RKO (cell line): ENCODE results near the gene ARSB.

Source experiments
- DNase-seq: peaks from one replicate; pipeline ENCODE4 v3.0.0-alpha.2; 2016; ENCODE audit warnings: low spot score

The ARSB gene

GRCh38 chr5:78985116-78985724 lies at the start of gene ARSB:
Gene ARSB (minus strand): TSS chr5:78985310. CDS start chr5:78985248, 62 bp downstream.
- no peak for DNase-seq

DNA sequence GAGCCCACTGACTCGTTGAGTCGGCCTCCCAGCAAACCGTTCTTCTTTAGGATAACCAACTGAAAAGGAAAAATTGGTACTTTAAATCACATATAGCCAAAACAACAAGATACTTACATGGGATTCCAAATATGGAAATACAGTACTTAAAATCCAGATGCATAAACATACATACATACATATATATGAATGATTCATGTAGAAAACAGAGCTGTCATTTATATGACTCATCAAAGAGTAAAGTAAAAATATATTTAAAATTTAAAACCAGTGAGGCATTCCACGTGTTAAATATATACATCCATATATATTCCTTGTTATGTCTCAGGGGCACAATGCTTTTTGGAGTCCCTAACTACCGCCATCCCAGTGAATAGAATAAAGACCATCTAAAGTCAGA lies 47.7 kb upstream of the ARSB start:
- no peak for DNase-seq

DNA sequence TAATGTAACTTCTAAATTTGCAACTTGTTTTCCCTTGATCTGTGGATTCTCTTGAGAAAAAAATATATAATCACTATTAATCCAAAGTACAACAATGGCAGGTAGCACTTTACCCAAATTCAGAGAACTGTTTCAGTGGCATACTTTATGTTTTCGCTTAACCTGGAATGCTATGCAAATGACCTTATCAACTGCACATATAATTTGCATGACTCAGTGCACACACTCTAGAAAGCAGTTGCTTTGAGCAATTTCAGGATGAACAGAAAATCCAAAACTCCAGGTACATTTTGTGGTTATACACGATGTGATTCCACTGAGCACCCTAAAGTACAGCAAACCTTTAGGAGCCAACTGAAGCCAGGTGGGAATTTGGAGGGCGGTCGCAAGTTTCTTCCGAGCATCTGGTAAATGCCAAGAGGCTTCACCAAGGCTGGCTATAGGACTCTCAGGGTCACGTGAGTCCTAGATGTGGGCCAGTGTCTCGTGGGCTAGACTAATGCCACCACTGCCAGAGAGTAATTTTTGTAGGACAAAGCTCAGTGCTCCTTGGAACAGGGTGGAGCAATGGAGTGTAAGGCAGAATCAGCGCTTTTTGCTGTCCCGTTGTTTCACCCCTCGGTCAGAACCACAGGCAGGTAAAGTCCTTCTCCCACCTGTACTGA lies 47.1 kb upstream of the ARSB start:
- no peak for DNase-seq

DNA sequence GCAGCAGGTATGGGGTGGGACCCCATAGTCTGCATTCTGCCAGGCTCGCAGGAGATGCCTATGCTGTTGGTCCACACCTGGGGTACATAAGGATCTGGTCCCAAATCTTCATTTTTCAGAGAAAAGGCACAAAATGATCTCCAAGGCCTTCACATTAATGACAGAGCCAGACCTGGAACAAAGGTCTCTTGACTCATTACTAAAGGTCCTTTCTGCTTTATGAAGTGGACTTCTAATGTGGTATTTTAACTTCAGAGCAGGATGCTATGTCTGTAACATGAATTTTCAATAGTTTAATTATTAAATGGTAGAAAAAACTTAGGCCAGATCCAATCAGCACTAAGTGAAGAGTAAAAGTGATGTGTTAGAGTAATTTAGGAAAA lies 46.4 kb upstream of the ARSB start:
- no peak for DNase-seq

DNA sequence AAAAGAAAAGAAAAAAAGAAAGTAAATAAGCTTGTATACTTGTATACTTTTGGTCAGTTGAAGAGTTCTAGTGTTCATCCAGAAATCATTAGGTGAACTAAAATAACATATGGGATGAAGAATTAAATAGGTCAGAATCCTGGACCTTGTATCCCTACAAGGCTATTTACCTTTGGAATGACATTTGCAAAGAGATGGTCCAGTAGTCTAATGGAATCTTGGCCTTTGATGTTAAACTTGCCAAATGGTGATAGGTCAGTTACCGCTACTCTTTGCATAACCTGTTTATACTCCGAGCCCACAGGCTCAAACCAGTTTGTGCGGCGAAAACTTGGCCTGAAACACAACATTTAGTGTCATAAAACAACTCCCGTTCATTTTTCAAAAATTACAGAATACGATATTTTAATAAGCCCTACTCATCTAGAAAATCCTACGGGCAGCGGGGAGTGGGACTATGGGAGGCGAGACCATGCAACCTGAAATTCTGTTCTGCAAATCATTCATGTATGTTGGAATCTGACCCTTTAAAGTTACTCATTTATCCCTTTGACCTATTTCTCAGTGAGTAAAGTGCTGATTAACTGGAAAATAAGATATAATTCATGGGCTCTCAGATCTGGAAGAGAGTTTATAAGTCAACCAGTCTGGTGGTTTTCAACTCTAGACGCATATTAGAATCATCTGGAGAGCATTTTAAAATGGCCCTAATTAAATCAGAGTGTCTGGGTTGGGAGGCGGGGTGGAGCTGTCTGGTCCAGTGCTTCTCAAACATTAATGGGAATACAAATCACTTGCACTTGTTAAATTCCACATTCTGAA lies 45.8 kb upstream of the ARSB start:
- no peak for DNase-seq

- peak; percentile 65 for DNase-seq
Measured at GRCh38 chr5:79025054-79025472, 40.0 kb upstream of the ARSB start.

DNA sequence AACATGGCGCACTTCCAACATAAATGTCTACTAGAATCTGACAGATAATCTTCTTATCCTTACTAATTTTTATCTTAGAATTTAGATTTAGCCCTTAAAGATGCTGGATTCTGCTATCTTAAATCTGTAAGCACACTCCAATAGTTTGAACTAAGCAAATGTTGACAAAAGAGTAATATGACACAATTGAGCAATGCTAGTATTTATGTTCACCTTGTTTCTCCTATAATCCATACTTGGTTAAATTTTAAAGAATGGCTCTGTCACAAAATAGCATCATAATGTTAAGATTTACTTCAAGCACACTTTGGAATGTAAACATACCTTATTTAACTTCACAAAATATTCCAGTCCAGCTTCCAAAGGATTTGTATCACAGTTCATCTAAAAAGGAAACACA lies 38.8 kb upstream of the ARSB start:
- no peak for DNase-seq

DNA sequence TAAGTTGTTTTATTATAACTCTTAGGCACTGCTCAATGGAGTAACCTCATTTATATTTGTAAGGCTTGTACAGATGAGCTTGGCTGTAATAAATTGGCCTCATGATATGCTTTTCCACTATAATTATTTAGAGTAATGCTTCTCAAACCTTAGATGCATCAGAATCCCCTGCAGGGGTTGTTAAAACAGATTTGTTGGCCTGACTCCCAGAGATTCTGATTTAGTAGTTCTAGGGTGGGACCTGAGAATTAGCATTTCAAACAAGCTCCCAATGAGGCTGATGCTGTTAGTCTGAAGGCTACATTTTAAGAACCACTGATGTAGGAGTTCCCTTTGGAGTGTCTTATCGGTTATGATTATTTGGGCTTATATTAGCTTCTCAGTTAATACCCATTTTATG lies 38.2 kb upstream of the ARSB start:
- no peak for DNase-seq

- no peak for DNase-seq
Measured at GRCh38 chr5:79022771-79023170, 37.7 kb upstream of the ARSB start.

DNA sequence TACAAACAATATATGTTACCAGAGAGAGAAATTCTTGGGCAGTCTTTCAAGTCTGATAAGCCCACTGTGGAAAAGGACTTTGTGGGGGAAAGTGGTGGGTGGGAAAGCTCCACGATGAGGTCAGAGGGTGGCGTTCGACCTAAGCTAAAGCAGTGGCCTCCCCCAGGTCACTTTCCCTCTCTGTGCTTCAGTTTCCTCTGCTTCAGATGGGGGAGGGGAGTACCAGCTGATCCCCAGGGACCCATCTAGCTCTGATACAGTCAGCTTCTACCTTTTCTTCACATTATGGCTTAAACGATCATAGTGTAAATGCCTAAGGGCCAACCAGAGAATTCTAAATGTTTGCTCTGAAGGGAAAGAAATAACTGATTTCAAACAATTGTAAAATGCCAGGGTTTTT lies 36.6 kb upstream of the ARSB start:
- no peak for DNase-seq

- peak; percentile 52 for DNase-seq
Measured at GRCh38 chr5:79020861-79021561, 35.9 kb upstream of the ARSB start.

DNA sequence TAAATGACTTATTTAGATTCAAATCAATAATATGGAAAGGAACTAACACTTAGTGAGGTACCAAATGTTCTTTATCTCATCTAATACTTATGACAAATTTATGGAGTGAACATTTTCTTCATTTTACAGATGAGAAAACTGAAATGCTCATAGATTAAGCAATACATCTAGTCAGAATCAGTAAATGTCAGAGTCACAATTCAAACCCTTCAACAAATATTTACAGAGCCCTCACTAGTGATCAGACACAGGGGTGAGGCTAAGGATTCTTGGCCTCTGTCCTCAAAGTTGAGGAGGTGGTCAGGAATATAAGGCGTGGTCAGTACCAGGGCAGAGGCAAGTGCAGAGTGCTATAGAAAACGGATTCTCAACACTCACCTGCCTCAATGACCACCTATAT lies 29.5 kb upstream of the ARSB start:
- no peak for DNase-seq

DNA sequence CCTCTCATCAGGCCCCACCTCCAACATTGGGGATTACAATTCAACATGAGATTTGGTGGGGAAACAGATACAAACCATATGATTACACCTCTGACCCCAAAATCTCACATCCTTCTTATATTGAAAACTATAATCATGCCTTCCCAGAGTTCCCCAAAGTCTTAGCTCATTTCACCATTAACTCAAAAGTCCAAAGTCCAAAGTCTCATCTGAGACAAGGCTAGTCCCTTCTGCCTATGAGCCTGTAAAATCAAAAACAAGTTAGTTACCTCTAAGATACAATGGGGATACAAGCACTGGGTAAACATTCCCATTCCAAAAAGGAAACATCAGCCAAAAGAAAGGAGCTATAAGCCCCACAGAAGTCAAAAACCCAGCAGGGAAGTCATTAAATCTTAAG lies 26.8 kb upstream of the ARSB start:
- DNase-seq: no peak

- DNase-seq: peak; percentile 29
Measured at GRCh38 chr5:79011219-79011836, 26.2 kb upstream of the ARSB start.

DNA sequence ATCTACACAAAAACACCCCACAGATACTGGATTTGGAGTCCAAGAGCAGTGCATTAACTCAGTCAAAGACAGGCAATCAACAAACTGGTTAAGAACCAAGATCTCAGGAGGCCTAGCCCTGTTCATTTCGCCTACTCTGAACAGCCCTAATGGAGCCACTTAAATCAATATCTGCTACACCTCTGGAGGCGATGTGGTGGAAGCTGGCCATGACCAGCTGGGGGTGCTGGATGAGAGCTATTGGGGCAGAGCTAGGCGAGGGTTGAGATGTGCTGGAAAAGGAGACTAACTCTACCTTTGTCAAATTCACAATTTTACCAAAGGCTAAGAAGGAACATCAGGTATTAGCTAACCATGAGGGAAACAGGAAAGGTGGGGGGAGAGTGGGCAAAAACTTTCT lies 23.3 kb upstream of the ARSB start:
- no peak for DNase-seq

DNA sequence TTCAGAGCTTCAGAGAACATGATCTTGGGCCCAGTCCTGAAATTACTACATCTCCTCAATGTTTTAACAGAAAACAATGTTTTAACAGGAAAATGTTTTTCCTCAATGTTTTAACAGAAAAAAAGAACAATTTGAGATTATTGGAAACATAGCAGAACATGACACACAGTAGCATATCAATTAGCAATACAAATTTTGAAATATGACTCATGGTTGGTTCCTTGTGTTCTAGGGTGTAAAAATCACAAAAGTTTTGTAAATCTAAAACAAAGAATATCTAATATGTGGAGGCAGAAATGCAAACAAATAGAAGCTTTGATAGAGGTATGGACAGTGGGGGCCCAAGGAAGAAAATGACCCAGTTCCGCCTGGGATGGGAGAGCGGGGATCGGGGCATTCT lies 22.8 kb upstream of the ARSB start:
- DNase-seq: no peak

GRCh38 chr5:79005936-79006631 lies 21.0 kb upstream of the ARSB start:
- DNase-seq: no peak

DNA sequence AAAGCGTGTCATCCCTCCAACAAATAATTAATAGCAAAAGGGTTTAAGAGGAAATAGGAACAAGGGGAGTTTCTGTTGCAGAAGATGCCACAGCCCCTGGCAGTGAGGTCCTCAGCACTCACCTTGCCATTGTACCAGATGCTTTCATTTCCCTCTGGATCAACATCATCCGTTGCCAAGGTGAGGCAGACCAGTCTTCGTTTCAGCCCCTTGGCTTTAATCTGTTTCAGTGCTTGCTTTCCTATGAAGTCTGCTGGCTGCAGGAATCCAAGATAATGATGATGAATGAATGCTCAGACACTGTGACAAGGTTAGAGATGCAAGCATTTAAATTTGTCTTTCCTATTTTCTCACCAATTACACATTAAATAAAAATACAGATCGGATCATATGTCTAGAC lies 20.0 kb upstream of the ARSB start:
- DNase-seq: no peak

DNA sequence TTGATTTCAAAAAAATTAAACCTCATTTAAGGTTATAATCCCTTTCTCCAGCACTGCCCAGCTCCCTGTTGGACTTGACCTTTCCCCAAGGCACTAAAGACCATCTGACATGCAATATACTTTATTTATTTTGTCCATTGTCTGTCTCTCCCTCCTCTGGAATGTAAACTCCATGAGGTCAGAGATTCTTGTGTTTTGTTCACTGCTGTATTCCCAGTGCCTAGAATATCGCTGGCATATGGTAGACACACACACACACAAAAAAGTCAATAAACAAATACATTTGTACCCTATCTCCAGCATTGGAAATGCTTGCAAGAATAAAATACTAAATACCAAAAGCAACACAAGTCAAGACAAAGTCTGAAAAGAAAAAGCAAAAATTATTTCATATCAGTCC lies 17.3 kb upstream of the ARSB start:
- no peak for DNase-seq

DNA sequence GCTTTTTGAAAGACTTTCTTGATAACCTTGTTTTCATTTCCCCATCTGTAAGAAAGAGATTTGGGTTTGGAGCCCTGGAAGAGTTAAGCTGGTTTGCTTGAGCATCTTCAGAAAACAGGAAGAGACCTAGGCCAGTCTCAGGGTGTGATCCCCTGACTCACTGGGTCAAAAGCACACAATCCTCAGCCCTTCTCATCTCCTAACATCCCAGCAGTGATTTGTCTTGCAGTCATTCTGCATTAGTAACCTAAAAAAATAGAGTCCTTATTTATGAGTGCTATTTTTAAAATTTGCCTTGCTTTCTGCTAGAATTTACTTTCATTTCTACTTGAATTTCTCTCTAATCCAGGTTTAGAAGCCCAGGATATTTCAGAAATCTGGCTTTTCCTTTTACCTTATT lies 16.4 kb upstream of the ARSB start:
- peak; percentile 21 for DNase-seq

DNA sequence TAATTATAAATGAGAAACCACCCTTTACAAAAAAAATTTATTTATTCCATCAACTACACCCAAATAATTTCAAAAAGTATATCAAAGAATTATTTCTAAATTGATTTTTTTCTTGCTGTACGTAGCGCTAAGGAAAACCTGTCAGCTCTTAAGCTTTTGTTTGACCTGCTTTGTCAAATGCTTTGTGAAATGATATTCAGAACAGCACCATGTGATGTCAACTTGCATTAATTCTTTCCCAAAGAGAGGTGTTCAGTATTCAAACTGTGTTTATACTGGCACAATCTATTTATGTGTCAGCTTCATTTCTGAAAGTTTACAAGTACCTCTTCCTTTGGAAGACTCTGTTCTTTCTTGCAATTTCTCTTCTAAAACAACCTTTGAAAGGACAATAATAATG lies 12.0 kb upstream of the ARSB start:
- no peak for DNase-seq
